ENCODE measurements around the gene SEMG2. TPM values are rescaled to one million over a fixed set of nuclear protein-coding genes. Genes with fewer than 3 reads are reported as not detected.

Gene SEMG2
- not detected for total RNA-seq

- intact Hi-C loops (cut with DNase I; ENCODE audit: low total_unique reads): no loop called here
- TF ChIP-seq POLR2A (IDR thresholded peaks at IDR 0.05) (no peak), CTCF (IDR thresholded peaks at IDR 0.05) (no peak)
Observed at GRCh38 chr20:45221076-45221475, at the start of gene SEMG2. TSS of gene SEMG2 (plus strand) at chr20:45221373. CDS start at chr20:45221390, 17 bp downstream.

GRCh38 chr20:45173522-45173921 lies 47.7 kb upstream of the SEMG2 start:
- H3K36me3 ChIP-seq: no peaks in the 10 kb centered on the region
- no peaks in the 10 kb centered on the region for H3K9me3 ChIP-seq
- DNase-seq: no peak
- intact Hi-C loops (cut with DNase I; ENCODE audit: low total_unique reads): no loop called here
- no peaks in the 10 kb centered on the region for H3K27me3 ChIP-seq
- H3K27ac ChIP-seq: no peak overlapping the region
- H3K4me3 ChIP-seq: no peak overlapping the region
- H3K4me1 ChIP-seq: no peaks in the 10 kb centered on the region
- TF ChIP-seq POLR2A (IDR thresholded peaks at IDR 0.05): no peak
- no peak for TF ChIP-seq CTCF (IDR thresholded peaks at IDR 0.05)

More at GRCh38 chr20:45221076-45221475, at the start of gene SEMG2:
- Histone ChIP-seq H3K9me3 (no peaks in the 10 kb centered on the region), H3K4me3 (no peak within 1 kb of the TSS), H3K4me1 (no peaks in the 10 kb centered on the region), H3K36me3 (no peaks in the 10 kb centered on the region), H3K27ac (no peak within 1 kb of the TSS), H3K27me3 (no peaks in the 10 kb centered on the region)
- DNase-seq: no peak

- no peaks in the 10 kb centered on the region for H3K27me3 ChIP-seq
Observed at GRCh38 chr20:45174434-45175364, 46.5 kb upstream of the SEMG2 start, which contains the start of gene PI3. TSS of gene PI3 (plus strand) at chr20:45174902. CDS start at chr20:45174923, 21 bp downstream.

GRCh38 chr20:45176526-45177267 lies 44.5 kb upstream of the SEMG2 start:
- no peaks in the 10 kb centered on the region for H3K9me3 ChIP-seq
- H3K27me3 ChIP-seq: no peaks in the 10 kb centered on the region
- no peak overlapping the region for H3K27ac ChIP-seq
- no peak for DNase-seq
- H3K4me3 ChIP-seq: no peak overlapping the region
- no peaks in the 10 kb centered on the region for H3K4me1 ChIP-seq
- TF ChIP-seq CTCF (IDR thresholded peaks at IDR 0.05): no peak
- TF ChIP-seq POLR2A (IDR thresholded peaks at IDR 0.05): no peak
- intact Hi-C loops (cut with DNase I; ENCODE audit: low total_unique reads): no loop called here
- H3K36me3 ChIP-seq: no peaks in the 10 kb centered on the region

More at GRCh38 chr20:45174434-45175364, 46.5 kb upstream of the SEMG2 start, which contains the start of gene PI3:
- TF ChIP-seq CTCF (IDR thresholded peaks at IDR 0.05) (no peak), POLR2A (IDR thresholded peaks at IDR 0.05) (no peak)
- Histone ChIP-seq H3K36me3 (no peaks in the 10 kb centered on the region), H3K27ac (no peak within 1 kb of the TSS), H3K4me1 (no peaks in the 10 kb centered on the region), H3K9me3 (no peaks in the 10 kb centered on the region), H3K4me3 (no peak within 1 kb of the TSS)
- intact Hi-C loops (cut with DNase I; ENCODE audit: low total_unique reads): no loop called here
- DNase-seq: no peak

Measured in uterus (tissue), 4 donors.